Vagina (tissue), 2 donors: ENCODE measurements around the gene PLA2G4A.

Experiments used
- CTCF ChIP-seq, 3 experiments: fragments of 450-650 bp in 2 of 3; fragments of 200-600 bp in 1 of 3; sonication (generic) in 1 of 3; IDR thresholded peaks; one replicate each; pipeline ENCODE4 v1.5.1; 2017 to 2019; ENCODE audit warnings: antibody characterized with exemption in 3 of 3, mild to moderate bottlenecking in 2 of 3, moderate library complexity in 2 of 3
- POLR2A ChIP-seq, 2 donors: fragments of 450-650 bp; IDR thresholded peaks; one replicate each; pipeline ENCODE4 v1.6.1; 2017; ENCODE audit warnings: antibody characterized with exemption in 2 of 2, mild to moderate bottlenecking in 2 of 2, moderate library complexity in 2 of 2

- TF ChIP-seq POLR2A (IDR thresholded peaks at IDR 0.05) = no peak
- TF ChIP-seq CTCF (IDR thresholded peaks at IDR 0.05) = no peak
These were observed 159.0 kb downstream of the PLA2G4A start for GRCh38 chr1:186987769-186988168.
